Keratinocyte (primary cell): ENCODE data around the gene KLHDC4. TPM values are rescaled to one million over a fixed set of nuclear protein-coding genes. Genes with fewer than 3 reads are reported as not detected.

Experiments
- DNase-seq: peaks from one replicate; pipeline ENCODE4 v3.0.0-alpha.2; 2011; ENCODE audit warnings: low read depth, missing footprints, low spot score
- FAIRE-seq: peaks from 2 replicates; lab custom pipeline; 2011; peaks lifted over from hg19 to GRCh38; lab: Jason Lieb, UNC
- H2AFZ ChIP-seq: 2 replicates; pipeline ENCODE4 v1.6.0; 2012; ENCODE audit warnings: low read length, control low read depth, inconsistent platforms; ENCODE audit not compliant: control insufficient read depth
- H3K27ac ChIP-seq: 2 replicates; pipeline ENCODE4 v1.5.1; 2011; ENCODE audit warnings: low read length; ENCODE audit not compliant: control insufficient read depth, insufficient read depth
- H3K27me3 ChIP-seq: 3 replicates; pipeline ENCODE4 v1.6.0; 2011; ENCODE audit warnings: low read length; ENCODE audit not compliant: control insufficient read depth, insufficient read depth; ENCODE audit errors: extremely low read depth
- H3K36me3 ChIP-seq, 2 experiments: 2 replicates in 1 of 2; 3 replicates in 1 of 2; pipeline ENCODE4 v1.5.1; 2011; ENCODE audit warnings: low read length in 2 of 2, mild to moderate bottlenecking in 1 of 2; ENCODE audit not compliant: control insufficient read depth in 2 of 2, insufficient read depth in 2 of 2; ENCODE audit errors: extremely low read depth in 1 of 2
- H3K4me1 ChIP-seq: 3 replicates; pipeline ENCODE4 v1.5.1; 2011; ENCODE audit warnings: low read length; ENCODE audit not compliant: control insufficient read depth, insufficient read depth; ENCODE audit errors: extremely low read depth
- H3K4me2 ChIP-seq: 3 replicates; pipeline ENCODE4 v1.6.0; 2011; ENCODE audit warnings: low read depth, low read length; ENCODE audit not compliant: control insufficient read depth, insufficient read depth; ENCODE audit errors: extremely low read depth
- H3K4me3 ChIP-seq, 3 experiments: fragments of 200-600 bp in 1 of 3; sonication (generic) in 1 of 3; 2 replicates in 2 of 3; 3 replicates in 1 of 3; pipeline ENCODE4 v1.5.1; 2011 to 2016; ENCODE audit warnings: low read length in 3 of 3, mild to moderate bottlenecking in 3 of 3, control low read depth in 2 of 3, inconsistent platforms in 1 of 3, low read depth in 1 of 3, mixed read lengths in 1 of 3, mixed run types in 1 of 3, moderate library complexity in 1 of 3; ENCODE audit not compliant: control insufficient read depth in 2 of 3, insufficient read depth in 2 of 3; ENCODE audit errors: extremely low read depth in 1 of 3
- H3K79me2 ChIP-seq: 2 replicates; pipeline ENCODE4 v1.6.0; 2012; ENCODE audit warnings: low read length; ENCODE audit not compliant: control insufficient read depth, insufficient read depth
- H3K9ac ChIP-seq: 3 replicates; pipeline ENCODE4 v1.6.0; 2011; ENCODE audit warnings: low read length; ENCODE audit not compliant: control insufficient read depth, insufficient read depth; ENCODE audit errors: extremely low read depth
- H3K9me1 ChIP-seq: 3 replicates; pipeline ENCODE4 v1.6.0; 2011; ENCODE audit warnings: low read length; ENCODE audit not compliant: control insufficient read depth, insufficient read depth; ENCODE audit errors: extremely low read depth
- H3K9me3 ChIP-seq: 2 replicates; pipeline ENCODE4 v1.5.1; 2012; ENCODE audit warnings: low read depth, low read length; ENCODE audit not compliant: control insufficient read depth
- H4K20me1 ChIP-seq: 3 replicates; pipeline ENCODE4 v1.6.0; 2011; ENCODE audit warnings: low read length; ENCODE audit not compliant: control insufficient read depth, insufficient read depth; ENCODE audit errors: extremely low read depth
- CTCF ChIP-seq, 3 experiments: IDR thresholded peaks in 1 of 3; conservative IDR thresholded peaks in 1 of 3; optimal IDR thresholded peaks in 1 of 3; 2 replicates in 2 of 3; 3 replicates in 1 of 3; pipeline versions ENCODE3 to v1.5.1; 2011; ENCODE audit warnings: low read length in 3 of 3, mild to moderate bottlenecking in 3 of 3, moderate library complexity in 2 of 3, control low read depth in 1 of 3, inconsistent platforms in 1 of 3; ENCODE audit not compliant: insufficient read depth in 2 of 3; ENCODE audit errors: extremely low read depth in 1 of 3
- EZH2 ChIP-seq: IDR thresholded peaks from one replicate; pipeline ENCODE4 v1.6.1; 2012; ENCODE audit warnings: inconsistent platforms, mild to moderate bottlenecking, low read length, moderate library complexity
- dilution Hi-C: fragments of 300-500 bp; cut with MboI; formaldehyde crosslinking; loops from one replicate; pipeline ENCODE4 v1.7.0; 2020; ENCODE audit warnings: low sequenced_read_pairs; ENCODE audit not compliant: extremely low pct_ligation_motif_present
- polyA plus RNA-seq, 5 experiments: library from polyadenylated mRNA; depleted of rRNA in 3 of 5; stranded (reverse) in 3 of 5; stranded (forward) in 1 of 5; unstranded in 1 of 5; fragments of >200 nt; gene quantifications; 1 replicate in 1 of 5; 2 replicates in 3 of 5; 3 replicates in 1 of 5; pipeline versions ENCODE4 v1.2.1 to v1.2.3, GENCODE V29; 2011 to 2012; ENCODE audit warnings: missing spikeins in 2 of 5, low read depth in 1 of 5, low replicate concordance in 1 of 5

Gene KLHDC4
- polyA plus RNA-seq, 1 donor (not counting 4 experiments of a cell fraction or from before 2014, with no cell fraction given), result 13.4 TPM

- Histone ChIP-seq H3K4me2 (no peak overlapping the region), H3K4me3 (no peak overlapping the region), H3K27me3 (peaks cover 14% of the 10 kb centered on the region), H3K9me3 (no peaks in the 10 kb centered on the region), H3K27ac (no peak overlapping the region), H3K9ac (no peak overlapping the region), H2AFZ (no peak overlapping the region), H3K9me1 (no peaks in the 10 kb centered on the region), H4K20me1 (no peaks in the 10 kb centered on the region), H3K36me3 (no peaks in the 10 kb centered on the region), H3K79me2 (no peaks in the 10 kb centered on the region), H3K4me1 (no peaks in the 10 kb centered on the region)
- FAIRE-seq (no peak), DNase-seq (no peak)
- dilution Hi-C loops, result no loop called here
- TF ChIP-seq CTCF (optimal IDR thresholded peaks at IDR 0.05 in 1 of 3, IDR thresholded peaks at IDR 0.05 in 1 of 3, conservative IDR thresholded peaks at IDR 0.05 in 1 of 3; ENCODE audit: extremely low read depth in 1 of 3, insufficient read depth in 2 of 3, low read length in 3 of 3) (no peak), EZH2 (no peak)
These were observed 100.6 kb downstream of the KLHDC4 start for GRCh38 chr16:87665193-87665592.

- H3K27me3 ChIP-seq, result peaks cover 15% of the 10 kb centered on the region
- no peaks in the 10 kb centered on the region for H3K36me3 ChIP-seq
- FAIRE-seq, result no peak
These were observed 101.0 kb downstream of the KLHDC4 start for GRCh38 chr16:87664792-87665191.

More at GRCh38 chr16:87664792-87665191, 101.0 kb downstream of the KLHDC4 start:
- no peak for DNase-seq
- Histone ChIP-seq H3K4me3 (no peak overlapping the region), H3K4me1 (no peaks in the 10 kb centered on the region), H4K20me1 (no peaks in the 10 kb centered on the region), H3K9ac (no peak overlapping the region), H3K27ac (no peak overlapping the region), H3K79me2 (no peaks in the 10 kb centered on the region), H2AFZ (no peak overlapping the region), H3K9me3 (no peaks in the 10 kb centered on the region), H3K4me2 (no peak overlapping the region), H3K9me1 (no peaks in the 10 kb centered on the region)
- dilution Hi-C loops, result no loop called here
- TF ChIP-seq CTCF (optimal IDR thresholded peaks at IDR 0.05 in 1 of 3, IDR thresholded peaks at IDR 0.05 in 1 of 3, conservative IDR thresholded peaks at IDR 0.05 in 1 of 3; ENCODE audit: extremely low read depth in 1 of 3, insufficient read depth in 2 of 3, low read length in 3 of 3), result no peak
- TF ChIP-seq EZH2, result no peak
